GM23248 (cell line): ENCODE data around the gene KCNG2. TPM values are rescaled to one million over a fixed set of nuclear protein-coding genes. Genes with fewer than 3 reads are reported as not detected.

Experiments
- DNase-seq: peaks from one replicate; pipeline ENCODE4 v3.0.0-alpha.2; 2015
- H2AFZ ChIP-seq: fragments of 200-600 bp; sonication (generic); 2 replicates; pipeline ENCODE4 v1.6.1; 2016; ENCODE audit warnings: antibody characterized with exemption
- H3F3A ChIP-seq: fragments of 200-600 bp; sonication (generic); 2 replicates; pipeline ENCODE4 v1.6.1; 2016; ENCODE audit warnings: mild to moderate bottlenecking, antibody characterized with exemption, mixed run types; ENCODE audit not compliant: insufficient read depth
- H3K27ac ChIP-seq: fragments of 200-600 bp; sonication (generic); 2 replicates; pipeline ENCODE4 v1.5.1; 2016; ENCODE audit warnings: mild to moderate bottlenecking
- H3K27me3 ChIP-seq: fragments of 200-600 bp; sonication (generic); replicated peaks from 2 replicates; pipeline ENCODE4 v1.6.1; 2016; ENCODE audit warnings: mild to moderate bottlenecking; ENCODE audit not compliant: insufficient read depth
- H3K36me3 ChIP-seq: fragments of 200-600 bp; sonication (generic); 2 replicates; pipeline ENCODE4 v1.6.1; 2016; ENCODE audit warnings: low read depth, mild to moderate bottlenecking
- H3K4me1 ChIP-seq: fragments of 200-600 bp; sonication (generic); 2 replicates; pipeline ENCODE4 v1.6.1; 2016; ENCODE audit warnings: mild to moderate bottlenecking; ENCODE audit not compliant: insufficient read depth
- H3K4me2 ChIP-seq: fragments of 200-600 bp; sonication (generic); one replicate; pipeline ENCODE4 v1.6.1; 2016; ENCODE audit warnings: mild to moderate bottlenecking; ENCODE audit not compliant: unreplicated experiment
- H3K4me3 ChIP-seq: fragments of 200-600 bp; sonication (generic); 2 replicates; pipeline ENCODE4 v1.5.1; 2016; ENCODE audit warnings: mild to moderate bottlenecking
- H3K79me2 ChIP-seq: fragments of 200-600 bp; sonication (generic); 2 replicates; pipeline ENCODE4 v1.6.1; 2016; ENCODE audit warnings: mild to moderate bottlenecking; ENCODE audit not compliant: insufficient read depth
- H3K9ac ChIP-seq: fragments of 200-600 bp; sonication (generic); 2 replicates; pipeline ENCODE4 v1.6.1; 2016; ENCODE audit warnings: mild to moderate bottlenecking
- H3K9me2 ChIP-seq: fragments of 200-600 bp; sonication (generic); 2 replicates; pipeline ENCODE4 v1.6.1; 2016; ENCODE audit warnings: mixed run types, mild to moderate bottlenecking, moderate library complexity; ENCODE audit not compliant: insufficient read depth
- H3K9me3 ChIP-seq: fragments of 200-600 bp; sonication (generic); one replicate; pipeline ENCODE4 v1.6.1; 2017; ENCODE audit warnings: low read depth
- H4K20me1 ChIP-seq: fragments of 200-600 bp; sonication (generic); 2 replicates; pipeline ENCODE4 v1.6.0; 2016; ENCODE audit not compliant: insufficient read depth
- EZH2 ChIP-seq: fragments of 200-600 bp; sonication (generic); IDR thresholded peaks from 2 replicates; pipeline ENCODE4 v1.6.1; 2018; ENCODE audit warnings: antibody characterized with exemption, mild to moderate bottlenecking; ENCODE audit not compliant: insufficient read depth, poor library complexity, severe bottlenecking
- EZH2phosphoT487 ChIP-seq: fragments of 200-600 bp; sonication (generic); IDR thresholded peaks from 2 replicates; pipeline ENCODE4 v1.6.1; 2018; ENCODE audit warnings: antibody characterized with exemption, moderate library complexity, mild to moderate bottlenecking, low read depth; ENCODE audit not compliant: insufficient read depth
- WGBS, 2 experiments: methylation state at CpG; one replicate each; pipeline ENCODE4 v1.1.6; 2015 to 2017; ENCODE audit warnings: low lambda C conversion rate in 2 of 2, low coverage in 1 of 2; ENCODE audit errors: missing lambda C conversion rate in 2 of 2; 5-methylcytosine and 5-hydroxymethylcytosine counted together
- in situ Hi-C: fragments of 300-500 bp; cut with MboI; formaldehyde crosslinking; loops from 2 replicates; pipeline ENCODE4 v1.15.0; 2020
- polyA plus RNA-seq: library from polyadenylated mRNA; unstranded; fragments of >200 nt; fragmentation: Nextera tagmentation; extraction: Ambion mirVana; gene quantifications from 2 replicates; pipeline ENCODE4 v1.2.1, GENCODE V29; 2016
- total RNA-seq: library from RNA; depleted of rRNA; stranded (reverse); fragments of >200 nt; shearing (Covaris generic); gene quantifications from 2 replicates; pipeline ENCODE4 v1.2.3, GENCODE V29; 2014

KCNG2 gene
- total and polyA plus RNA-seq, 2 experiments from 2014 or later: not detected

DNA sequence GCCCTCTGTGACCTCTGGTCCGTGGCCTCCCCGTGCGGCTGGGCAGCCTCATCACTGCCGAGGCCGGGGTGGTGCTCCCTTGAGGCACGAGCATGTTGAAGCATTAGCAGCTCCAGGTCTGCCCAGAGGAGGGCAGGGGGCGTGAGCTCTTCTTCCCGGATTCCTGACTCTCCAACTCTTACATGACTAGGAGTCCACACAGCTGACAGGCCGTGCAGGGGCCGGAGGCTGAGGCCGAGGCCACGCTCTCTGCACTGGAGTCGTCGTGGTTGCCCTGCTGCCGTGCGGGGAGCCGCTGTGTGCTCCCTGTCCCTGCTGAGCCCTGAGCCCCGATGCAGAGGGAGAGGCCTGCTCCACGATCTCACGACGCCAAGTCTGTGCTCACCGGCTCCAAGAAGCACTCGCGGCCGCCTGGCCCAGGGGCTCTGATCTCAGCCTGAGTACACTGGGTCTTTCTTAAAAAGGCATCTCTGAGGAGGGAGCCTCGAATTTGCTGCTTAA is 19.4 kb upstream of the KCNG2 start:
- no peaks in the 10 kb centered on the region for H3K4me1 ChIP-seq
- H3F3A ChIP-seq: no peaks in the 10 kb centered on the region
- H2AFZ ChIP-seq: no peak overlapping the region
- no peaks in the 10 kb centered on the region for H3K9me3 ChIP-seq
- H3K36me3 ChIP-seq: no peaks in the 10 kb centered on the region
- H3K9ac ChIP-seq: no peak overlapping the region
- no peaks in the 10 kb centered on the region for H3K9me2 ChIP-seq
- 32 to 37% methylated on average over 21 to 26 of the region's 26 CpGs for WGBS, 2 experiments
- no peak for TF ChIP-seq EZH2phosphoT487
- no peak for TF ChIP-seq EZH2
- H3K27ac ChIP-seq: no peak overlapping the region
- in situ Hi-C loops: no loop called here
- no peak for DNase-seq
- no peak overlapping the region for H3K4me2 ChIP-seq
- peaks cover 6% of the 10 kb centered on the region for H3K27me3 ChIP-seq
- H3K79me2 ChIP-seq: no peaks in the 10 kb centered on the region
- H3K4me3 ChIP-seq: no peak overlapping the region
- no peaks in the 10 kb centered on the region for H4K20me1 ChIP-seq

- Histone ChIP-seq H3K27ac (no peak overlapping the region), H3K27me3 (peaks cover 10% of the 10 kb centered on the region), H2AFZ (no peak overlapping the region), H3K9ac (no peak overlapping the region), H3F3A (no peaks in the 10 kb centered on the region), H3K36me3 (no peaks in the 10 kb centered on the region), H3K4me1 (no peaks in the 10 kb centered on the region), H3K4me3 (no peak overlapping the region), H3K9me3 (no peaks in the 10 kb centered on the region), H3K79me2 (no peaks in the 10 kb centered on the region), H4K20me1 (no peaks in the 10 kb centered on the region), H3K9me2 (no peaks in the 10 kb centered on the region), H3K4me2 (no peak overlapping the region)
- DNase-seq: no peak
- 65 to 68% methylated on average over 24 to 29 of the region's 29 CpGs for WGBS, 2 experiments
- in situ Hi-C loops: no loop called here
- no peak for TF ChIP-seq EZH2phosphoT487
- no peak for TF ChIP-seq EZH2
These were observed 18.6 kb upstream of the KCNG2 start for GRCh38 chr18:79779021-79779699.

GRCh38 chr18:79779700-79780190 is 18.0 kb upstream of the KCNG2 start:
- TF ChIP-seq EZH2 (no peak), EZH2phosphoT487 (no peak)
- no peaks in the 10 kb centered on the region for H3K9me2 ChIP-seq
- H3K4me3 ChIP-seq: no peak overlapping the region
- H3K9ac ChIP-seq: no peak overlapping the region
- H3F3A ChIP-seq: no peaks in the 10 kb centered on the region
- no peaks in the 10 kb centered on the region for H3K9me3 ChIP-seq
- no peak overlapping the region for H2AFZ ChIP-seq
- H3K79me2 ChIP-seq: no peaks in the 10 kb centered on the region
- H3K36me3 ChIP-seq: no peaks in the 10 kb centered on the region
- H3K27me3 ChIP-seq: peaks cover 10% of the 10 kb centered on the region
- in situ Hi-C loops: no loop called here
- H3K27ac ChIP-seq: no peak overlapping the region
- 54 to 60% methylated on average over 16 to 18 of the region's 18 CpGs for WGBS, 2 experiments
- no peaks in the 10 kb centered on the region for H3K4me1 ChIP-seq
- no peak for DNase-seq
- no peaks in the 10 kb centered on the region for H4K20me1 ChIP-seq
- no peak overlapping the region for H3K4me2 ChIP-seq

DNA sequence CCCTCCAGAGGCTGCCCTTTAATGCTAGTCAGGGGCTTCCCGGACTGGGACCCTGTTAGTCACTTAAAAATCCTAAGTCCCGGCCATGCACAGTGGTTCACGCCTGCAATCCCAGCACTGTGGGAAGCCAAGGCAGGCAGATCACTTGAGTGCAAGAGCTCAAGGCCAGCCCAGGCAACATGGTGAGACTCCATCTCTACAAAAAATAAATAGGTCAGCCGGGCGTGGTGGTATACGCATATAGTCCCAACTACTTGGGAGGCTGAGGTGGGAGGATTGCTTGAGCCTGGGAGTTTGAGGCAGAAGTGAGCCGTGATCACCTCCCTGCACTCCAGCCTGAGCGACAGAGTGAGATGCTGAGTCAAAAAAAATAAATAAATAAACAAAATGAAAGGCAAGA is 17.2 kb upstream of the KCNG2 start:
- no peaks in the 10 kb centered on the region for H3K4me1 ChIP-seq
- no peaks in the 10 kb centered on the region for H4K20me1 ChIP-seq
- no peak for TF ChIP-seq EZH2phosphoT487
- TF ChIP-seq EZH2: no peak
- H2AFZ ChIP-seq: no peak overlapping the region
- H3K4me3 ChIP-seq: no peak overlapping the region
- H3K9me2 ChIP-seq: no peaks in the 10 kb centered on the region
- H3K9ac ChIP-seq: no peak overlapping the region
- no peak for DNase-seq
- no peaks in the 10 kb centered on the region for H3K36me3 ChIP-seq
- H3F3A ChIP-seq: no peaks in the 10 kb centered on the region
- in situ Hi-C loops: no loop called here
- no peak overlapping the region for H3K27ac ChIP-seq
- H3K4me2 ChIP-seq: no peak overlapping the region
- no peaks in the 10 kb centered on the region for H3K79me2 ChIP-seq
- H3K9me3 ChIP-seq: no peaks in the 10 kb centered on the region
- peaks cover 10% of the 10 kb centered on the region for H3K27me3 ChIP-seq
- WGBS, 2 experiments: 76 to 78% methylated on average over 8 of the region's 8 CpGs
